Spleen (tissue), 7 donors: ENCODE measurements around the gene KIF26B.

Source experiments
- POLR2A ChIP-seq, 3 donors: fragments of 450-650 bp; IDR thresholded peaks; one replicate each; pipeline ENCODE4 v1.5.1; 2017; ENCODE audit warnings: antibody characterized with exemption in 3 of 3, mild to moderate bottlenecking in 1 of 3
- POLR2AphosphoS5 ChIP-seq, 3 donors: sonication (generic); formaldehyde crosslinking; IDR thresholded peaks; one replicate each; pipeline ENCODE4 v1.5.1; 2017; ENCODE audit warnings: antibody characterized with exemption in 3 of 3
- TF ChIP-seq, protein P1 (sequence below), 11 experiments: fragments of 200-600 bp in 7 of 11; fragments of 450-650 bp in 4 of 11; sonication (generic) in 4 of 11; IDR thresholded peaks in 8 of 11; conservative IDR thresholded peaks in 3 of 11; 1 replicate in 7 of 11; 2 replicates in 4 of 11; pipeline versions ENCODE4 v1.4.0 to v1.8.0; 2016 to 2021; ENCODE audit warnings: antibody characterized with exemption in 11 of 11, inconsistent platforms in 4 of 11, mild to moderate bottlenecking in 1 of 11
- donor health status: DM: no; HTN: no; CAD: no; lungs with moderate emphysema.
- donor health status: DM: no; HTN: no; CAD: no.
- donor health status: DM: no; HTN: no; CAD: no.

DNA sequence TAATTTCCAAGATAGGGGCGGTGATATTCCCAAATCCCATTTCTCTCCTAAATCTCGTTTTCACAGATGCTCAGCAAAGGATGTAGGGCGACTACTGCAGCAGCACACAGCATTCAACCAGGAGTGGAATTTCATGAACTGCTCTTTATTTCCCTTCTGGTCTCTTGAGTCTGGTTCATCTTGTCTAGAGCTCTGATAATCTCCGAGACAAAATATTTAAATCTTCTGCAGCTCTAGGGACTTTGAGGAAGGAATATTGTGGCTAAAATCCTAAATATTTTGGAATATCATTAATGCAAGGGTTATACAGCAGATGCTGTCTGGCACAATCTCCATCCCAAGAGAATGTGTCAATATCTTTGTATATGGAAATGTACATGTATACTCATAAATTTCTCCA lies 45.4 kb downstream of the KIF26B start:
- TF ChIP-seq POLR2A (IDR thresholded peaks at IDR 0.05) (no peak), POLR2AphosphoS5 (IDR thresholded peaks at IDR 0.05) (no peak)
- TF ChIP-seq, protein P1, sequence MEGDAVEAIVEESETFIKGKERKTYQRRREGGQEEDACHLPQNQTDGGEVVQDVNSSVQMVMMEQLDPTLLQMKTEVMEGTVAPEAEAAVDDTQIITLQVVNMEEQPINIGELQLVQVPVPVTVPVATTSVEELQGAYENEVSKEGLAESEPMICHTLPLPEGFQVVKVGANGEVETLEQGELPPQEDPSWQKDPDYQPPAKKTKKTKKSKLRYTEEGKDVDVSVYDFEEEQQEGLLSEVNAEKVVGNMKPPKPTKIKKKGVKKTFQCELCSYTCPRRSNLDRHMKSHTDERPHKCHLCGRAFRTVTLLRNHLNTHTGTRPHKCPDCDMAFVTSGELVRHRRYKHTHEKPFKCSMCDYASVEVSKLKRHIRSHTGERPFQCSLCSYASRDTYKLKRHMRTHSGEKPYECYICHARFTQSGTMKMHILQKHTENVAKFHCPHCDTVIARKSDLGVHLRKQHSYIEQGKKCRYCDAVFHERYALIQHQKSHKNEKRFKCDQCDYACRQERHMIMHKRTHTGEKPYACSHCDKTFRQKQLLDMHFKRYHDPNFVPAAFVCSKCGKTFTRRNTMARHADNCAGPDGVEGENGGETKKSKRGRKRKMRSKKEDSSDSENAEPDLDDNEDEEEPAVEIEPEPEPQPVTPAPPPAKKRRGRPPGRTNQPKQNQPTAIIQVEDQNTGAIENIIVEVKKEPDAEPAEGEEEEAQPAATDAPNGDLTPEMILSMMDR (IDR thresholded peaks at IDR 0.05 in 8 of 11, conservative IDR thresholded peaks at IDR 0.05 in 3 of 11), result no peak
